Thymus (tissue), 14 donors: Measurements from ENCODE around the gene SYTL2. TPM values are rescaled to one million over a fixed set of nuclear protein-coding genes. Genes with fewer than 3 reads are reported as not detected.
A peak's percentile ranks its signal among the peaks of the same experiment; 100 is the strongest.
"Not testable (repeated sequence)": the region's sequence is repeated elsewhere in the genome, so short reads cannot be mapped to it uniquely, and the experiment has no call there.

Experiments
- DNase-seq, 9 donors: peaks; one replicate each; pipeline ENCODE4 v3.0.0-alpha.2; 2013; ENCODE audit warnings: low spot score in 9 of 9, low read depth in 6 of 9, missing footprints in 1 of 9
- H3K27ac ChIP-seq, 2 donors: one replicate each; pipeline ENCODE4 v1.5.1; 2013; ENCODE audit warnings: control low read depth in 1 of 2, low read depth in 1 of 2, low read length in 1 of 2, mild to moderate bottlenecking in 1 of 2, moderate library complexity in 1 of 2
- H3K27me3 ChIP-seq, 2 donors: one replicate each; pipeline ENCODE4 v1.5.1; 2013; ENCODE audit warnings: low read length in 1 of 2; ENCODE audit not compliant: control insufficient read depth in 2 of 2, insufficient read depth in 1 of 2
- H3K36me3 ChIP-seq, 2 donors: one replicate each; pipeline ENCODE4 v1.5.1; 2013; ENCODE audit warnings: low read length in 1 of 2, mild to moderate bottlenecking in 1 of 2, moderate library complexity in 1 of 2; ENCODE audit not compliant: control insufficient read depth in 2 of 2, insufficient read depth in 2 of 2
- H3K4me1 ChIP-seq, 2 donors: one replicate each; pipeline ENCODE4 v1.5.1; 2013; ENCODE audit warnings: low read length in 2 of 2; ENCODE audit not compliant: control insufficient read depth in 2 of 2, insufficient read depth in 2 of 2
- H3K4me3 ChIP-seq, 2 donors: one replicate each; pipeline ENCODE4 v1.5.1; 2013; ENCODE audit warnings: low read length in 2 of 2, control low read depth in 1 of 2, mild to moderate bottlenecking in 1 of 2
- H3K9me3 ChIP-seq, 2 donors: one replicate each; pipeline ENCODE4 v1.5.1; 2013; ENCODE audit warnings: low read length in 1 of 2, mild to moderate bottlenecking in 1 of 2; ENCODE audit not compliant: control insufficient read depth in 2 of 2, insufficient read depth in 1 of 2
- WGBS: extraction: QIAGEN DNeasy Blood & Tissue Kit; methylation state at CpG from one replicate; pipeline ENCODE4 v1.1.7; 2013; 5-methylcytosine and 5-hydroxymethylcytosine counted together
- long read RNA-seq, 10 donors: transcript quantifications; one replicate each; lab custom pipeline, GENCODE V29; 2026
- polyA plus RNA-seq: library from polyadenylated mRNA; stranded (reverse); fragments of 200-250 nt; gene quantifications from one replicate; pipeline ENCODE4 v1.2.3, GENCODE V29; 2013
- total RNA-seq: library from RNA; stranded (reverse); fragments of 120-200 nt; gene quantifications from one replicate; pipeline ENCODE4 v1.2.4, GENCODE V29; 2013
- donor health status: healthy.

The SYTL2 gene, protein sequence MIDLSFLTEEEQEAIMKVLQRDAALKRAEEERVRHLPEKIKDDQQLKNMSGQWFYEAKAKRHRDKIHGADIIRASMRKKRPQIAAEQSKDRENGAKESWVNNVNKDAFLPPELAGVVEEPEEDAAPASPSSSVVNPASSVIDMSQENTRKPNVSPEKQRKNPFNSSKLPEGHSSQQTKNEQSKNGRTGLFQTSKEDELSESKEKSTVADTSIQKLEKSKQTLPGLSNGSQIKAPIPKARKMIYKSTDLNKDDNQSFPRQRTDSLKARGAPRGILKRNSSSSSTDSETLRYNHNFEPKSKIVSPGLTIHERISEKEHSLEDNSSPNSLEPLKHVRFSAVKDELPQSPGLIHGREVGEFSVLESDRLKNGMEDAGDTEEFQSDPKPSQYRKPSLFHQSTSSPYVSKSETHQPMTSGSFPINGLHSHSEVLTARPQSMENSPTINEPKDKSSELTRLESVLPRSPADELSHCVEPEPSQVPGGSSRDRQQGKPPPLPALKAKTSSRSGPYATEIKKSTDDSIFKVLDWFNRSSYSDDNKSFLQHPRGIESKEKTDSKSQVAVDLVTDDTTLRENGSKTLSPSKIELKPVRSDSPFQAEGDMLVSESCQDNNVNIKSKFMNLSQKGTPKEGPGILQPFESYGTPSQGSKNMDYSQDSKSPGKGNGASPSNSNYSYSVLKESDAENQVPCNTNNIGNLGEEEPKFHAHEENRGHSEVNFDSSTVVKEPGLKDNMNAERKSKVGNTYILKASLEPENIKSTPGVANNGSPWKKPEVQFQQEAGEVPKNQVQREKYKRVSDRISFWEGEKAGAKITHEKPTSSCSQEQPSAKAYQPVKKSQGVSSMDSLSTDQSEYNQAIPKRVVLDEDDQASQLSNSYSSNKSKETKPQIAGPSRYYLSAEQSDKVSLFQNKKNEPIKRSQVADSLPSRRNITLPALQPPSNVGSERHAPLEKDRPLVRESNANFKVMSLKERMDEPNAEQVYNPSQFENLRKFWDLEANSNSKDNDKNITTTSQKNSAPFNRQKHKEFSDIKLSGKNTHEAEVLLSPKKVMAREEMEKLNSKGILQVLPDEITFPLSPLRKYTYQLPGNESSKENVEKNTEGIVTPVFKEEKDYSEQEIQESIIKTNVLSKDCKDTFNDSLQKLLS (N-terminal part only)
- total RNA-seq, result 15.1 TPM
- polyA plus RNA-seq, result 22.2 TPM
- long read RNA-seq, donor 1, result 0 reads
- long read RNA-seq, donor 2, result 0 reads
- long read RNA-seq, donor 3, full-length matches to known transcripts, result 2 of 2 reads
- long read RNA-seq, donor 3, partial matches to known transcripts, result 0 of 2 reads
- long read RNA-seq, donor 3, other reads (novel, unspliced or antisense), result 0 of 2 reads
- long read RNA-seq, donor 4, full-length matches to known transcripts, result 1 of 1 reads
- long read RNA-seq, donor 4, partial matches to known transcripts, result 0 of 1 reads
- long read RNA-seq, donor 4, other reads (novel, unspliced or antisense), result 0 of 1 reads
- long read RNA-seq, donor 5, partial matches to known transcripts, result 0 of 4 reads
- long read RNA-seq, donor 5, other reads (novel, unspliced or antisense), result 0 of 4 reads
- long read RNA-seq, donor 6, result 0 reads
- long read RNA-seq, donor 7, result 0 reads
- long read RNA-seq, donor 8, result 0 reads
- long read RNA-seq, donor 9, result 0 reads
- long read RNA-seq, donor 10, result 0 reads

DNA sequence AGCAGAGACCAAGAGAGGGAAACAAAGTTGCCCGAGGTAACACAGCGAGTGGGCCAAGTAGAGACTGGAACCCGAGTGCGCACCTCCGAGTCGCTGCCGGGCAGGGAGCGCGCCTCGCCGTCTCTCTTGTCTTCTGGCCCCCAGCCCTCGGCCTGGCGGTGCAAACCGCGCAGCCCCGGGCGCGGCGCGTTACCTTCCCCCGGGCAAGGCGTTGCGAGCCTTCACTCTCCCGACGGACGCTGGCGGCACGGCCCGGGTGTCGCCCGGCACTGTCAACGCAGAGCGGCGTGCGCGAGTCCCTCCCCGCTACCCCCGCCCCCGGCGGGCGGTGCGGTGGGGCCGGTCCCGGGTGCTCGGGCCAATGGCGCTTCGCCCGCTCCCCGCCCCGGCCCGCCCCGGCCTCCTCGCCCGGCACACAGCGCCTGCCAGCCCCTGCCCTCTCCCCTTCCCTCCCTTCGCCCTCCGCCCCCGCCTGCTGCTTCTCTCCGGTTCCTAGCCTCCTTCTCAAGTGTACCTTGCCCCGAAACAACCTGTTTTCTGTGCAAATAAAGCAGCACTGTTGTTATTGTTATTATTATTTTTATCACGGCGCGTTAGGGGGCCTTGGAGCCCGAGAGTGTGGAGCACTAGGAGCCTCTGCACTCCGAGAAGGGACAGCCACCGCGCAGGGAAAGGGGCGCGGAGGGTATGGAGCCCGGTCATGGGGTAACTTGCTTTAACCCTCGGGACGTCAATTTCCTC, at the start of gene SYTL2:
TSS of gene SYTL2 (minus strand) at position 271 of the 741 bp plus-strand sequence. CDS start 53,416 bp downstream, outside the sequence.
- Histone ChIP-seq H3K27me3 (peaks cover 24 to 58% of the 10 kb centered on the region in 2 donors), H3K36me3 (no peaks in the 10 kb centered on the region), H3K27ac (peak within 1 kb of the TSS in 1 of 2 donors; percentile 47), H3K4me3 (peak within 1 kb of the TSS; percentile 38 to 50), H3K4me1 (peaks cover 0 to 17% of the 10 kb centered on the region in 2 donors), H3K9me3 (no peaks in the 10 kb centered on the region)
- WGBS, result 2% methylated on average over 72 of the region's 72 CpGs
- peak in 6 of 9 donors; percentile 22 to 64 (median 36) for DNase-seq

DNA sequence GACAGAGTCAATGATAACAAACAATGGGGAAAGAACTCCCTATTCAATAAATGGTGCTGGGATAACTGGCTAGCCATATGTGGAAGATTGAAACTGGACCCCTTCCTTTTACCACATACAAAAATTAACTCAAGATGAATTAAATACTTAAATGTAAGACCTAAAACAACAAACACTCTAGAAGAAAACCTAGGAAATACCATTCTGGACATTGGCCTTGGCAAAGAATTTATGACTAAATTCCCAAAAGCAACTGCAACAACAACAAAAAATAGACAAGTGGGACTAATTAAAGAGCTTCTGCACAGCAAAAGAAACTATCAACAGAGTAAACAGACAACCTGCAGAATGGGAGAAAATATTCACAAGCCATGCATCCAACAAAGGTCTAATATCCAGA, 48.6 kb upstream of the SYTL2 start:
- H3K36me3 ChIP-seq, H3K27me3 ChIP-seq, DNase-seq, H3K4me3 ChIP-seq, H3K4me1 ChIP-seq, H3K9me3 ChIP-seq, H3K27ac ChIP-seq: not testable (repeated sequence)

DNA sequence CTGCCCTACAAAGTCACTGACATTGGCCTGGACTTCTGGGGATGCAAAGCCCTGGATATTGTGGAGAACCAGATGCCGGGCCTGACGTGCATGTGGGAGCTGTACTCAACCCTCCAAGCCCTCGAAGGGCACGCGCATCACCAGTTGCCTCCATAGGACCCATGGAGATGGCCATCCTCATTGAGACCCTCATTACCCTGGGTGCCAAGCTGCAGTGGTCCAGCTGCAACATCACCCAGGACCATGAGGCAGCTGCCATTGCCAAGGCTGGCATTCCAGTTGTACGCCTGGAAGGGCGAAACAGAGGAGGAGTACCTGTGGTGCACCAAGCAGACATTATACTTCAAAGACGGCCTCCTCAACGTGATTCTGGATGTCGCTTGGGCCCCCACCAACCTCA, 46.2 kb upstream of the SYTL2 start:
- no peaks in the 10 kb centered on the region for H3K9me3 ChIP-seq
- H3K27me3 ChIP-seq, result peaks cover 0 to 3% of the 10 kb centered on the region in 2 donors
- no peak for DNase-seq
- WGBS, result 87% methylated on average over 10 of the region's 10 CpGs
- no peaks in the 10 kb centered on the region for H3K36me3 ChIP-seq
- no peak overlapping the region for H3K27ac ChIP-seq
- H3K4me3 ChIP-seq, result no peak overlapping the region
- peaks cover 4 to 7% of the 10 kb centered on the region in 2 donors for H3K4me1 ChIP-seq

DNA sequence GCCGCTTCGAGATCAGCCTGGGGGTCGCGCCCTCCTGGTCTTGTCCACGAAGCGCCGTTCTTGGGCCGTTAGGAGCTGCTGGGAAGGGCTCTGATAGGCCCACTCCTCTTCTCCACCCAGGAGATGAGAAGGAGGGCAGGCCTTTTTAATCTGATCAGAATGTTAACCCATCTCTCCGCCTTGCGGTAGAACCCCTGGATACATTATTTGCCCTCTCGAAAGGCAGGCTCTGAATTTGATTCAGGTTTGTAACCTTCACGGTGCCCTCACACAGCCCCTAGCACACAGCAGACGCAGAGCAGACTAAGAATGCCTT, 44.4 kb upstream of the SYTL2 start, which contains the start of gene CCDC83:
TSS of gene CCDC83 (plus strand) at position 43 of the 316 bp plus-strand sequence. CDS start 9,741 bp downstream, outside the sequence.
- Histone ChIP-seq H3K27ac (peak within 1 kb of the TSS; percentile 76 to 92), H3K27me3 (peaks cover 0 to 3% of the 10 kb centered on the region in 2 donors), H3K4me1 (peaks cover 4 to 7% of the 10 kb centered on the region in 2 donors), H3K4me3 (peak within 1 kb of the TSS; percentile 59 to 76), H3K36me3 (no peaks in the 10 kb centered on the region), H3K9me3 (no peaks in the 10 kb centered on the region)
- 52% methylated on average over 13 of the region's 13 CpGs for WGBS
- DNase-seq, result no peak

DNA sequence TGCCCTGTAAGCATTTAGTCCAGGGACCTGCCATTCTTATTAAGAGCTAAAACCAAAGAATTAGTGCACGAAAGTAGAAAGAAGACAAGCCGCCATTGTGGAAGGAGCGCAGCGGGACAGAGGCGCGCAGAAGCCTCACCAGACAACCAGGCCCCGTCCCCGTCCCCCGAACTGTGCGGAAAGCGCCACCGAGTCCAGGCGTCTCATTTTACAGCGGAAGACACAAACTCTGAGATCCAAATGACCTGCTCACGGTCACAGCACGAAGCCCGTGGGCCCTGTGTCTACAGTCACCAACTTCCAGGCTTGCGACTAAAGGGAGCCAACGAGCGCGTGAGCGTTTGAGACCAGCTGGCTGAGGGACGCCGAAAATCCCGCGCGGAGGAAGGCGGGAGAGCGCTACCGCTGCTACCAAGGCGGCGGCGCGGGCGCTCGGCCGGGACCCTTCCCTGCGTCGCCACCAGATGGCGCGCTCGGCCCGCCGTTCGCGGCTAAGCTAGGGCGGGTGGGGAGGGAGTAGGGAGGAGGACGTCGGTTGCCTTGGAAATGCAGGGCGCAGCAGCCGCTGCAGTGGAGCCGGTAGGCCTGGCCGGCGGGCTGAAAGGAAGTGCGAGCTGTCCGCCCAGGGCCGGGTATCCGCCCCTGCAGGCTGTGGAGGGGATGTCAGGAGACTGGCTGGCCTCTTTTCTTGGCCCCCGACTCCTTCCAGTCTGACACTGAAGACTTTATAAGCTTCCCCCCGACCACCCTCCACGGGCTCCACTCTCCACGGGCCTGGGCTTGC, 43.8 kb upstream of the SYTL2 start:
- peak overlapping the region; percentile 59 to 76 for H3K4me3 ChIP-seq
- no peaks in the 10 kb centered on the region for H3K36me3 ChIP-seq
- H3K27ac ChIP-seq, result peak overlapping the region; percentile 76 to 92
- peak; percentile 62 to 92 (median 80) for DNase-seq
- H3K4me1 ChIP-seq, result peaks cover 4 to 7% of the 10 kb centered on the region in 2 donors
- H3K27me3 ChIP-seq, result peaks cover 0 to 3% of the 10 kb centered on the region in 2 donors
- WGBS, result under 1% methylated on average over 62 of the region's 62 CpGs
- H3K9me3 ChIP-seq, result no peaks in the 10 kb centered on the region

DNA sequence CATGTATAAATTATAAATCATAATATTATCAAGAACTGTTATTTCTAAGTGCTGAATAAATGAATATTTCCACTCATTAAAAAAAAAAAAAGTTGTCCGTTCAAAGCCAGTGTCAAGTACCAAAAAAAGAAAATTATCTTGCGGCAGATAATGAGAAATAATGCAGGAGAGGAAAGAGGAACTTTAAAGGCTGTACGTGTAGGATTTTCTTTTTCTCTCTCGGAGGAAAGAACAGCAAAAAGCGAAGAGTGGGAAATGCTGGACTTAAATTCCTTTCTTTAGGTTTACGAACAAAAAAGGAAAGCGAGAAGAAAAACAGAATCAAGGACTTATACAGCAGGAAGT, 43.2 kb upstream of the SYTL2 start:
- H3K27me3 ChIP-seq, result peaks cover 0 to 3% of the 10 kb centered on the region in 2 donors
- no peak for DNase-seq
- H3K9me3 ChIP-seq, result no peaks in the 10 kb centered on the region
- H3K4me1 ChIP-seq, result peaks cover 4 to 7% of the 10 kb centered on the region in 2 donors
- H3K4me3 ChIP-seq, result peak overlapping the region; percentile 59 to 76
- peak overlapping the region; percentile 76 to 92 for H3K27ac ChIP-seq
- no peaks in the 10 kb centered on the region for H3K36me3 ChIP-seq
- WGBS, result 8% methylated on average over 7 of the region's 7 CpGs

DNA sequence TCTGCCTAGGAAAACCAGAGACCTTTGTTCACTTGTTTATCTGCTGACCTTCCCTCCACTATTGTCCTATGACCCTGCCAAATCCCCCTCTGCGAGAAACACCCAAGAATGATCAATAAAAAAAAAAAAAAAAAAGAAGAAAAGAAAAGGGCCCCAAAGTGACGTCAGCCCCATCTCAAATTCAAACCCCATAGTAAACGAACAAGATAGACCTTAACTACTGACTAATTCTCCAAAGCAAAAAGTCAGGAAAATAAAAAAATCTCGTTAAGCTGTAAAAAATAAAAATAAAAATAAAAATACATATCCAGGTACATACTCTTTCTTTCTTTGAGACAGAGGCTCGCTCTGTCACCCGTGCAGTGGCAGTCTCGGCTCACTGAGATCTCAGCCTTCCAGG, 42.6 kb upstream of the SYTL2 start:
- not testable (repeated sequence) for H3K36me3 ChIP-seq, H3K4me1 ChIP-seq, H3K27me3 ChIP-seq, H3K27ac ChIP-seq, H3K4me3 ChIP-seq, H3K9me3 ChIP-seq, DNase-seq
- WGBS, result 98% methylated on average over 6 of the region's 7 CpGs
